Measurements from ENCODE around the gene CACFD1. TPM values are rescaled to one million over a fixed set of nuclear protein-coding genes. Genes with fewer than 3 reads are reported as not detected.

CACFD1 gene
- total RNA-seq, 1 experiment from 2014 or later, result 1.5 TPM

- TF ChIP-seq CTCF (IDR thresholded peaks at IDR 0.05; ENCODE audit: unreplicated experiment), result no peak
Observed at GRCh38 chr9:133452562-133452961, 7.2 kb upstream of the CACFD1 start.

DNA sequence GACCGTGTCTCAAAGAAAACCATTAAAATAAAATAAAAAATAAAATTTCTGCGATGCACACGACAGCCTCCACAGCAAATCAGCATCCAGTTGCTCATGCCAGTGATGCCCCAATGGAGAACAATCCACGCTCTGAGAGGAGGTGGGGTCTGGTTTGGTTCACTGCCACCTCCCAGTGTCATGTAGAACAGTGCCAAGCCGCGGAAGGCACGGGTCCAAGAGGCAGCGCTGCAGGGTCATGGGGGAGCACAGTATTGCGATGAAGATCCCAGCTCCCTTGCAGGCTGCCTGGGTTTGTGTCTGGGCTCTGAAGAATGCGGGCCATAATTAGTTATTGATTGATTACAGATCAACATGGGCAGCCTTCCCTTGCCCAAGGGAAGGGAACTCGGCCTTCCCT is 6.1 kb upstream of the CACFD1 start:
- intact Hi-C loops (cut with micrococcal nuclease), result no loop called here
- Mint-ChIP-seq H3K27ac (ENCODE audit: low read depth, unreplicated experiment) (no peak overlapping the region), H3K4me3 (ENCODE audit: unreplicated experiment) (no peak overlapping the region), H3K27me3 (ENCODE audit: insufficient read depth, unreplicated experiment) (no peaks in the 10 kb centered on the region), H3K4me1 (ENCODE audit: insufficient read depth, unreplicated experiment) (no peaks in the 10 kb centered on the region), H3K36me3 (ENCODE audit: insufficient read depth, unreplicated experiment) (no peaks in the 10 kb centered on the region), H3K9me3 (ENCODE audit: unreplicated experiment) (no peaks in the 10 kb centered on the region)
- BruUV-seq (replicated peaks), result no TSS peak
- POLR2A ChIA-PET, result no interaction called here
- no peak for TF ChIP-seq CTCF (IDR thresholded peaks at IDR 0.05; ENCODE audit: unreplicated experiment)
- peak; percentile 18 for DNase-seq (ENCODE audit: unreplicated experiment)
- CTCF ChIA-PET, result interaction anchor here (0.7 to 1.3 kb wide), 2 partner anchors 9 to 411 kb away, joined by 3 to 4 read pairs; no protein-coding TSS in a partner anchor

More at GRCh38 chr9:133452562-133452961, 7.2 kb upstream of the CACFD1 start:
- H3K36me3 Mint-ChIP-seq (ENCODE audit: insufficient read depth, unreplicated experiment), result no peaks in the 10 kb centered on the region
- H3K27me3 Mint-ChIP-seq (ENCODE audit: insufficient read depth, unreplicated experiment), result no peaks in the 10 kb centered on the region
- H3K27ac Mint-ChIP-seq (ENCODE audit: low read depth, unreplicated experiment), result no peak overlapping the region
- ChIA-PET POLR2A (no interaction called here), CTCF (interaction anchor here (0.7 to 1.0 kb wide), 2 partner anchors 10 to 335 kb away, joined by 3 to 4 read pairs; no protein-coding TSS in a partner anchor)
- no peak for DNase-seq (ENCODE audit: unreplicated experiment)
- no peaks in the 10 kb centered on the region for H3K4me1 Mint-ChIP-seq (ENCODE audit: insufficient read depth, unreplicated experiment)
- no peak overlapping the region for H3K4me3 Mint-ChIP-seq (ENCODE audit: unreplicated experiment)
- intact Hi-C loops (cut with micrococcal nuclease), result no loop called here
- BruUV-seq (replicated peaks), result no TSS peak
- no peaks in the 10 kb centered on the region for H3K9me3 Mint-ChIP-seq (ENCODE audit: unreplicated experiment)

DNA sequence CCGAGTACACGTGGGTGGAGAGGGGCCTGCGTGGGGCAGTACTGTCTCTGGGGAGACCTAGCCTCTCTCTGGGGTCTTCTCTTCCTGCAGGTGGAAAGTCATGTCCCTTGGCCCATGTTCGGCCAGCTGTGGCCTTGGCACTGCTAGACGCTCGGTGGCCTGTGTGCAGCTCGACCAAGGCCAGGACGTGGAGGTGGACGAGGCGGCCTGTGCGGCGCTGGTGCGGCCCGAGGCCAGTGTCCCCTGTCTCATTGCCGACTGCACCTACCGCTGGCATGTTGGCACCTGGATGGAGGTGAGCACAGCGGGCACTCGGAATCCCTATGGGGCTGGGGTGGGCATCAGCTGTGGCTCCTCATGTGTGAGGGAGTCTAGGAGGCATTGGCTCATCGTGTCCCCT is 5.5 kb upstream of the CACFD1 start:
- Mint-ChIP-seq H3K36me3 (ENCODE audit: insufficient read depth, unreplicated experiment) (no peaks in the 10 kb centered on the region), H3K9me3 (ENCODE audit: unreplicated experiment) (no peaks in the 10 kb centered on the region), H3K4me1 (ENCODE audit: insufficient read depth, unreplicated experiment) (no peaks in the 10 kb centered on the region), H3K27ac (ENCODE audit: low read depth, unreplicated experiment) (no peak overlapping the region), H3K27me3 (ENCODE audit: insufficient read depth, unreplicated experiment) (no peaks in the 10 kb centered on the region), H3K4me3 (ENCODE audit: unreplicated experiment) (no peak overlapping the region)
- ChIA-PET POLR2A (no interaction called here), CTCF (interaction anchor here (1.3 kb wide), 1 partner anchor 10 kb away, joined by 3 read pairs; no protein-coding TSS in a partner anchor)
- intact Hi-C loops (cut with micrococcal nuclease), result no loop called here
- no peak for DNase-seq (ENCODE audit: unreplicated experiment)
- no TSS peak for BruUV-seq (replicated peaks)
- no peak for TF ChIP-seq CTCF (IDR thresholded peaks at IDR 0.05; ENCODE audit: unreplicated experiment)

DNA sequence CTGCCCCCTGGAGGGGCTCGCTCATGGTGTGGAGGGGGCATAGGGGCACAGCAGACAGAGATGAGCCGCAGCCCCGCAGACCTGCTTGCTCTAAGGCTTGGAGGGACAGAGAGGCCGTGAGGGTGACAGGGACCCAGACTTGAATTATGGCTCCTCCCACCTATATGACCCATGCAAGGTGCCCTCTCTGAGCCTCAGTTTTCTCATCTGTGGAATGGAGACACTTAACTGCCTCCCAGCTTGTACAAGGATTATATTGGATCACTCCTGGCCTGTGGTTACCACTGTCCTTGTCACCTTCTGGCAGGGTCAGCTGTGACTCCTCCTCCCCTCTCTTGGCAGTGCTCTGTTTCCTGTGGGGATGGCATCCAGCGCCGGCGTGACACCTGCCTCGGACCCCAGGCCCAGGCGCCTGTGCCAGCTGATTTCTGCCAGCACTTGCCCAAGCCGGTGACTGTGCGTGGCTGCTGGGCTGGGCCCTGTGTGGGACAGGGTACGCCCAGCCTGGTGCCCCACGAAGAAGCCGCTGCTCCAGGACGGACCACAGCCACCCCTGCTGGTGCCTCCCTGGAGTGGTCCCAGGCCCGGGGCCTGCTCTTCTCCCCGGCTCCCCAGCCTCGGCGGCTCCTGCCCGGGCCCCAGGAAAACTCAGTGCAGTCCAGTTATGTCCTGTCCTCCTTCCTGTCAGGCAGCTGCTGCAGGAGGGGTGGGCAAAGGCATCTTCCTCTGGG is 4.7 kb upstream of the CACFD1 start:
- ChIA-PET POLR2A (no interaction called here), CTCF (no interaction called here)
- Mint-ChIP-seq H3K27me3 (ENCODE audit: insufficient read depth, unreplicated experiment) (no peaks in the 10 kb centered on the region), H3K36me3 (ENCODE audit: insufficient read depth, unreplicated experiment) (no peaks in the 10 kb centered on the region), H3K9me3 (ENCODE audit: unreplicated experiment) (no peaks in the 10 kb centered on the region), H3K27ac (ENCODE audit: low read depth, unreplicated experiment) (no peak overlapping the region), H3K4me3 (ENCODE audit: unreplicated experiment) (no peak overlapping the region), H3K4me1 (ENCODE audit: insufficient read depth, unreplicated experiment) (no peaks in the 10 kb centered on the region)
- intact Hi-C loops (cut with micrococcal nuclease), result no loop called here
- no TSS peak for BruUV-seq (replicated peaks)
- no peak for TF ChIP-seq CTCF (IDR thresholded peaks at IDR 0.05; ENCODE audit: unreplicated experiment)
- DNase-seq (ENCODE audit: unreplicated experiment), result no peak

All from MCF 10A (cell line).